GM10248 (cell line): ENCODE results near the gene C5orf15.

Experiments
- CTCF ChIA-PET: fragments of 300-600 bp; sonication (Branson Sonifier 250); formaldehyde crosslinking; extraction: SDS; loops from one replicate; lab custom pipeline; 2021; ENCODE audit warnings: antibody characterized with exemption; lab: Yijun Ruan, JAX
- POLR2A ChIA-PET: fragments of 350-650 bp; sonication (Branson Sonifier 250); formaldehyde crosslinking; extraction: SDS; loops from one replicate; lab custom pipeline; 2020; ENCODE audit warnings: antibody characterized with exemption; lab: Yijun Ruan, JAX
- DNase-seq: peaks from one replicate; pipeline ENCODE4 v3.0.0; 2012; ENCODE audit errors: extremely low spot score
- TF ChIP-seq, protein P1 (sequence below): IDR thresholded peaks from 2 replicates; pipeline ENCODE4 v1.5.1; 2012; ENCODE audit warnings: mild to moderate bottlenecking, low read depth; ENCODE audit errors: extremely low read depth, missing control alignments, control extremely low read depth

Gene C5orf15

DNA sequence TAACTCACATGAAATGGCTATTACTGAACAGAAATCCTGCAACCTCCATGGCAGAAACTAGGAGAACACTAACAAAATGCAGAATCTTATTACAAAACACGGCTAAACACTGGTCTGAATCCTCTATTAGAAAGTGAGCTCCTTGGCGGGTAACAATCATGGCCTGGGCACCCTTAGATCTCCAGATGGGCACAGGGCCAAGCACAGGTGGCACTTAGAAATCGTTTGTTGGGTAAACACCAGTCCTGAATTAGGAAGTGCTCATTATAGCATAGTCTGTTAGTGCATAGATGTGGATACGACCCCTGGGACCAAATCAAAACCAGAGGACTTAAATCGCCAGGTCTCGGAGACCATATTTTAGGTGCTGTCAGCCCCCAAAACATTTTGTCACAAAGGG lies 22.0 kb upstream of the C5orf15 start:
- ChIA-PET CTCF (interaction anchor here (0.8 kb wide), 1 partner anchor 10 kb away, joined by 3 read pairs; no protein-coding TSS in a partner anchor), POLR2A (no interaction called here)
- TF ChIP-seq, protein P1, sequence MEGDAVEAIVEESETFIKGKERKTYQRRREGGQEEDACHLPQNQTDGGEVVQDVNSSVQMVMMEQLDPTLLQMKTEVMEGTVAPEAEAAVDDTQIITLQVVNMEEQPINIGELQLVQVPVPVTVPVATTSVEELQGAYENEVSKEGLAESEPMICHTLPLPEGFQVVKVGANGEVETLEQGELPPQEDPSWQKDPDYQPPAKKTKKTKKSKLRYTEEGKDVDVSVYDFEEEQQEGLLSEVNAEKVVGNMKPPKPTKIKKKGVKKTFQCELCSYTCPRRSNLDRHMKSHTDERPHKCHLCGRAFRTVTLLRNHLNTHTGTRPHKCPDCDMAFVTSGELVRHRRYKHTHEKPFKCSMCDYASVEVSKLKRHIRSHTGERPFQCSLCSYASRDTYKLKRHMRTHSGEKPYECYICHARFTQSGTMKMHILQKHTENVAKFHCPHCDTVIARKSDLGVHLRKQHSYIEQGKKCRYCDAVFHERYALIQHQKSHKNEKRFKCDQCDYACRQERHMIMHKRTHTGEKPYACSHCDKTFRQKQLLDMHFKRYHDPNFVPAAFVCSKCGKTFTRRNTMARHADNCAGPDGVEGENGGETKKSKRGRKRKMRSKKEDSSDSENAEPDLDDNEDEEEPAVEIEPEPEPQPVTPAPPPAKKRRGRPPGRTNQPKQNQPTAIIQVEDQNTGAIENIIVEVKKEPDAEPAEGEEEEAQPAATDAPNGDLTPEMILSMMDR = no peak
- no peak for DNase-seq

DNA sequence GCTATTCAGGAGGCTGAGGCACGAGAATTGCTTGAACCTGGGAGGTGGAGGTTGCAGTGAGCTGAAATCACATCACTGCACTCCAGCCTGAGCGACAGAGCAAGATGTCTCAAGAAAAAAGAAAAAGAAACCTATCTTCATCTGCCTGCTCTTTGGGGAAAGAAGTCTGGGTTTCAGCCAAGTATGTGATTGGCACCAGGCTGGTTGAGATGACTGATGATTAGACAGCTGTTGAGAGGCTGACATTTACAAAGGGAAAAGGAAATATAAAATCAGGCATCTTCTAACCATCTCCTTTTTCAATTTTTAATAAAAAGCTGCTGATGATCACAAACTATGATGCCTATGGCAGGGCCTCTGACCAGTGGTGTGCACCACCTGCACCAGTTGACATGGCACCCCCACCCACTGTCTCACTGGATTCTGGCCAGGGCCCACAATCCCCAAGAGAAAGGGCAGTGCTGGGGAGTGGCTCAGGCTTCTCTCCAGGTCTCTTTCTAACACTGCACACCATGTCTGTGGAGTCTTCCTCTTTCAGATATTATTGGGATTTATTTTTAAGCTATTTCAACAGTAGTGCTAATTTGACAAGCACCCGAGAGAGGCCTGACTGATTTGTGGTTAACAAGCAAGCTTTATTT lies 17.2 kb upstream of the C5orf15 start:
- ChIA-PET POLR2A (no interaction called here), CTCF (interaction anchor here (0.9 to 3.7 kb wide), 5 partner anchors 8 to 32 kb away, joined by 4 to 23 read pairs (median 5); no protein-coding TSS in a partner anchor)
- TF ChIP-seq, protein P1 = no peak
- DNase-seq = no peak

DNA sequence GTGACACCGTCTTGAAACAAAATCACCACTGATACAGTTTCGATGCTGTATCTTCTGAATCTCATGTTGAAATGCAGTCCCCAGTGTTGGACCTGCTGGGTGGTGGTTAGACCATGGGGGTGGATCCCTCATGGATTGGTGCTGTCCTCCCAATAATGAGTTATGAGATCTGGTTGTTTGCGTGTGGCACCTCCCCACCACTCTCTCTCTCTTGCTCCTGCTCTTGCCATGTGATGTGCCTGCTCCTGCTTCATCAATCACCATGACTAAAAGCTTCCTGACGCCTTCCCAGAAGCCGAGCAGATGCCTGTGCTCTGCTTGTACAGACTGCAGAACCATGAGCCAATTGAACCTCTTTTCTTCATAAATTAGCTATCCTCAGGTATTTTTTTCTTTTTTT lies 15.2 kb upstream of the C5orf15 start:
- POLR2A ChIA-PET = interaction anchor here (0.7 kb wide), 1 partner anchor 753 kb away, joined by 3 read pairs; no protein-coding TSS in a partner anchor
- DNase-seq = no peak
- TF ChIP-seq, protein P1 = no peak
- CTCF ChIA-PET = interaction anchor here (0.8 to 1.5 kb wide), 3 partner anchors 10 to 13 kb away, joined by 3 to 5 read pairs (median 3); no protein-coding TSS in a partner anchor

DNA sequence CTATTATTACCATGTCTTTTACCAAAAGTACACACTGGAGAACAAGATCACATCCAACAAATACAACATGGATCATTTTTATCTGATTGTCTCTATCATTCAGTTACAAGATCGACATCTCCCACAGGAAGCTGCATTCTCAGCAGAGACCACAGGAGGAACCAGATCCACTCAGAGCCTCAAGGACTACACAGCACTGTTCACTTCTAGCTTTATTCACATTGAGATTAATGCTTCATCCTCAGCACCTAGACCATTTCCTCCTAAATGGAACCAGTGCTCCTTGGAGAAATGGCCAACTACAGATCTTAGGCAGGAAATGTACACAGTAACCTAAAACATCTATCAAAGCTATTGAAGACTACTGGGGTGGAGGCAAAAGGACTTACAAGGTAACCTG lies 13.3 kb upstream of the C5orf15 start:
- ChIA-PET CTCF (interaction anchor here (1.1 to 4.1 kb wide), 4 partner anchors 12 to 558 kb away, joined by 3 to 36 read pairs (median 16); no protein-coding TSS in a partner anchor), POLR2A (no interaction called here)
- TF ChIP-seq, protein P1 = no peak
- no peak for DNase-seq

DNA sequence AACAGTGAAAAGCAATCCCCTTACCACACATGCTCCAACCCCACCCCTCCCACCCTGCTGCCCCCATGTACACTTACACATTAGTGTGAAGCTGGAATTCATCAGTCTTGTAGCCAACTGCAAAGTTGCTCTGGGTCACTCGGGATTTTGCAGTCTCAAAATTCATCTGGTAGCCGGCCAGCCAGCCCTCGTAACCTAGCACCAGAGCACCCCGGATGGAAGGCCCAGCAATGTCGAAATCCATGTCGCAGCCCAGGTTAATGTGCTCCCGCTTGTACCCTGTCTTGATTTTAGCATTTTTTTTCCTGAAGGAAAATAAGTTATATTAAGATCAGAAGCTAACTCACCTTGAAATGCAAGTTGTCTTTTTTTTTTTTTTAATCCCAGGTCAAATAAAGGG lies 12.2 kb upstream of the C5orf15 start:
- POLR2A ChIA-PET = no interaction called here
- CTCF ChIA-PET = interaction anchor here (0.9 to 4.1 kb wide), 13 partner anchors 10 to 557 kb away, joined by 3 to 36 read pairs (median 4); partner anchors contain the start of gene C5orf15
- DNase-seq = no peak
- TF ChIP-seq, protein P1 = no peak

DNA sequence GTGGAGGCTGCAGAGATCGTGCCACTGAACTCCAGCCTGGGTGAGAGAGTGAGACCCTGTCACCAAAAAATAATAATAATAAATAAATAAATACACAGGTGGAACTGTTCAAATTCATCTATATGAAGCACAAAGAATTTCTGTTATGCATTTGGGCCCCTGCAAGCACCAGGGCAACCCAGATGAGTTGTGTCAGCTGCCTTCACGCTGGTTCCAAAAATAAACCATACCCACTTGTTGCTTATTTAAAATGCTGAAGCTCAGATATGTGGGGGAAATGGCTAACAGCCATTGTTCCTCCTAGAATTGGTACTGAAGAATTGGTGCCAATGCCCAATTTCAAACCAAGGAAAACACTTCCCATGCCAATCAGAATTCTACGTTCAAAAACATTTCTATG lies 10.5 kb upstream of the C5orf15 start:
- TF ChIP-seq, protein P1 = no peak
- no peak for DNase-seq
- POLR2A ChIA-PET = no interaction called here
- CTCF ChIA-PET = interaction anchor here (0.7 to 4.1 kb wide), 13 partner anchors 9 to 224 kb away, joined by 3 to 36 read pairs (median 5); partner anchors contain the start of gene C5orf15
